HepG2 (cell line): ENCODE measurements around the gene STON1. TPM values are rescaled to one million over a fixed set of nuclear protein-coding genes. Genes with fewer than 3 reads are reported as not detected.
A peak's percentile ranks its signal among the peaks of the same experiment; 100 is the strongest.

Source experiments
- DDIT3 ChIP-seq: sonication (generic); formaldehyde crosslinking; IDR thresholded peaks from 2 replicates; pipeline ENCODE4 v1.4.0; 2020; ENCODE audit warnings: mild to moderate bottlenecking, missing genetic modification reagents
- DMAP1 ChIP-seq: IDR thresholded peaks from 2 replicates; pipeline ENCODE4 v1.6.1; 2016
- EHMT2 ChIP-seq: fragments of 200-600 bp; sonication (generic); IDR thresholded peaks from 2 replicates; pipeline ENCODE4 v1.7.0; 2017; ENCODE audit warnings: antibody characterized with exemption, low read depth, low read length, borderline replicate concordance
- ESRRA ChIP-seq: sonication (generic); formaldehyde crosslinking; IDR thresholded peaks from 2 replicates; pipeline ENCODE4 v1.5.1; 2020; ENCODE audit warnings: mild to moderate bottlenecking, low read depth, missing genetic modification reagents
- GABPA ChIP-seq, 2 experiments: IDR thresholded peaks; 2 replicates each; pipeline ENCODE4 v1.6.1; 2011 to 2016; ENCODE audit warnings: low read depth in 2 of 2, low read length in 1 of 2, missing biosample characterization in 1 of 2, missing genetic modification characterization in 1 of 2
- HIVEP1 ChIP-seq: sonication (generic); formaldehyde crosslinking; IDR thresholded peaks from 2 replicates; pipeline ENCODE4 v1.4.0; 2020; ENCODE audit warnings: mild to moderate bottlenecking, missing genetic modification reagents
- HMG20B ChIP-seq: conservative IDR thresholded peaks from 2 replicates; pipeline ENCODE4 v1.6.1; 2016; ENCODE audit warnings: missing genetic modification reagents, missing compliant biosample characterization
- KAT2B ChIP-seq: fragments of 150-350 bp; IDR thresholded peaks from 2 replicates; pipeline ENCODE4 v1.6.1; 2014; ENCODE audit warnings: low read depth, low read length, borderline replicate concordance
- KAT8 ChIP-seq: IDR thresholded peaks from 2 replicates; pipeline ENCODE4 v1.6.1; 2016; ENCODE audit warnings: missing genetic modification reagents, missing compliant biosample characterization
- MAFF ChIP-seq: IDR thresholded peaks from 2 replicates; pipeline ENCODE4 v1.6.1; 2011; ENCODE audit warnings: low read depth, low read length, improper control_type of control experiment
- NFYC ChIP-seq: IDR thresholded peaks from 2 replicates; pipeline ENCODE4 v1.6.1; 2016; ENCODE audit warnings: missing genetic modification reagents, missing compliant biosample characterization
- SMARCE1 ChIP-seq: fragments of 450-650 bp; IDR thresholded peaks from 2 replicates; pipeline ENCODE4 v1.6.1; 2017; ENCODE audit warnings: borderline replicate concordance
- SNAPC2 ChIP-seq: sonication (generic); formaldehyde crosslinking; IDR thresholded peaks from 2 replicates; pipeline ENCODE4 v1.8.1; 2022; ENCODE audit warnings: mild to moderate bottlenecking, missing genetic modification reagents
- SPEN ChIP-seq: sonication (generic); formaldehyde crosslinking; IDR thresholded peaks from 2 replicates; pipeline ENCODE4 v1.5.1; 2020; ENCODE audit warnings: low read depth, mild to moderate bottlenecking, missing genetic modification reagents
- ZBTB34 ChIP-seq: sonication (generic); formaldehyde crosslinking; IDR thresholded peaks from 2 replicates; pipeline ENCODE4 v1.8.0; 2022; ENCODE audit warnings: mild to moderate bottlenecking, missing genetic modification reagents
- ZNF12 ChIP-seq: sonication (generic); formaldehyde crosslinking; IDR thresholded peaks from 2 replicates; pipeline ENCODE4 v1.5.0; 2020; ENCODE audit warnings: missing genetic modification reagents
- ZNF160 ChIP-seq: sonication (generic); formaldehyde crosslinking; IDR thresholded peaks from 2 replicates; pipeline ENCODE4 v1.8.0; 2022; ENCODE audit warnings: mild to moderate bottlenecking, inconsistent platforms, missing genetic modification reagents
- ZNF17 ChIP-seq: sonication (generic); formaldehyde crosslinking; IDR thresholded peaks from 2 replicates; pipeline ENCODE4 v1.5.0; 2020; ENCODE audit warnings: mild to moderate bottlenecking, missing genetic modification reagents
- ZNF234 ChIP-seq: sonication (generic); formaldehyde crosslinking; conservative IDR thresholded peaks from 2 replicates; pipeline ENCODE4 v1.5.1; 2020; ENCODE audit warnings: mild to moderate bottlenecking, missing genetic modification reagents
- ZNF333 ChIP-seq: sonication (generic); formaldehyde crosslinking; IDR thresholded peaks from 2 replicates; pipeline ENCODE4 v1.4.0; 2020; ENCODE audit warnings: mild to moderate bottlenecking, missing genetic modification reagents, borderline replicate concordance
- ZNF337 ChIP-seq: sonication (generic); formaldehyde crosslinking; IDR thresholded peaks from 2 replicates; pipeline ENCODE4 v1.5.1; 2020; ENCODE audit warnings: missing genetic modification reagents, low read depth, mild to moderate bottlenecking, borderline replicate concordance
- ZNF382 ChIP-seq: sonication (generic); formaldehyde crosslinking; IDR thresholded peaks from 2 replicates; pipeline ENCODE4 v1.5.0; 2020; ENCODE audit warnings: missing genetic modification reagents, mild to moderate bottlenecking, borderline replicate concordance
- ZNF44 ChIP-seq: sonication (generic); formaldehyde crosslinking; IDR thresholded peaks from 2 replicates; pipeline ENCODE4 v1.5.1; 2020; ENCODE audit warnings: mild to moderate bottlenecking, missing genetic modification reagents
- ZNF7 ChIP-seq: IDR thresholded peaks from 2 replicates; pipeline ENCODE4 v1.6.1; 2016; ENCODE audit warnings: missing biosample characterization, missing genetic modification reagents
- ZNF713 ChIP-seq: sonication (generic); formaldehyde crosslinking; IDR thresholded peaks from 2 replicates; pipeline ENCODE4 v1.4.0; 2020; ENCODE audit warnings: mild to moderate bottlenecking, missing genetic modification reagents
- ZNF724P ChIP-seq: sonication (generic); formaldehyde crosslinking; IDR thresholded peaks from 2 replicates; pipeline ENCODE4 v1.8.0; 2022; ENCODE audit warnings: missing genetic modification reagents, borderline replicate concordance
- ZNF792 ChIP-seq: IDR thresholded peaks from 2 replicates; pipeline ENCODE4 v1.6.1; 2016
- polyA plus RNA-seq, 8 experiments: library from polyadenylated mRNA; depleted of rRNA in 3 of 8; stranded (reverse) in 7 of 8; unstranded in 1 of 8; fragments of >200 nt; fragmentation: Illumina TruSeq in 4 of 8; extraction: Trizol in 4 of 8; gene quantifications; 2 replicates each; pipeline versions ENCODE4 v1.2.1 to v1.2.3, GENCODE V29; 2011 to 2016; ENCODE audit warnings: low read depth in 4 of 8, missing spikeins in 1 of 8, mixed read lengths in 1 of 8; ENCODE audit not compliant: insufficient read depth in 1 of 8
- total RNA-seq, 5 experiments: library from RNA; depleted of rRNA; stranded (reverse); fragments of >200 nt; fragmentation: Illumina TruSeq; extraction: Trizol; gene quantifications; 2 replicates each; pipeline ENCODE4 v1.2.3, GENCODE V29; 2016; ENCODE audit warnings: low read depth in 1 of 5
- TF ChIP-seq, protein P1 (sequence below): sonication (generic); formaldehyde crosslinking; IDR thresholded peaks from 2 replicates; pipeline ENCODE4 v1.4.0; 2020; ENCODE audit warnings: missing genetic modification reagents
- TF ChIP-seq, protein P2 (sequence below): sonication (generic); formaldehyde crosslinking; IDR thresholded peaks from 2 replicates; pipeline ENCODE4 v1.4.0; 2020; ENCODE audit warnings: missing genetic modification reagents
- TF ChIP-seq, protein P3 (sequence below): sonication (generic); formaldehyde crosslinking; IDR thresholded peaks from 2 replicates; pipeline ENCODE4 v1.4.0; 2020; ENCODE audit warnings: missing genetic modification reagents

The STON1 gene
- total and polyA plus RNA-seq, 2 of the 13 experiments (the other 11 are each of a cell fraction or from before 2014, with no cell fraction given) = 0.09 to 0.28 TPM

GRCh38 chr2:48572816-48573215, 42.9 kb downstream of the STON1 start (continued):
- TF ChIP-seq ZNF7 (CRISPR knock-in tag) (no peak), ZNF160 (no peak), ZNF17 (CRISPR knock-in tag) (no peak), ZNF792 (no peak), NFYC (CRISPR knock-in tag) (no peak), SMARCE1 (no peak), MAFF (peak; percentile 72), KAT2B (no peak), ZNF713 (CRISPR knock-in tag) (no peak), ZBTB34 (CRISPR knock-in tag) (no peak), HIVEP1 (CRISPR knock-in tag) (no peak), SNAPC2 (CRISPR knock-in tag) (no peak), ESRRA (CRISPR knock-in tag) (no peak), ZNF333 (no peak), ZNF12 (CRISPR knock-in tag) (no peak), SPEN (CRISPR knock-in tag) (no peak), ZNF337 (CRISPR knock-in tag) (0 out of 2 replicates have a peak, but pooled peaks have one; percentile 26), HMG20B (CRISPR knock-in tag) (no peak), DMAP1 (CRISPR knock-in tag) (no peak), DDIT3 (no peak), ZNF234 (CRISPR knock-in tag) (no peak), ZNF724P (CRISPR knock-in tag) (no peak), EHMT2 (no peak), ZNF382 (CRISPR knock-in tag) (no peak), ZNF44 (CRISPR knock-in tag) (no peak), KAT8 (CRISPR knock-in tag) (peak; percentile 40; the same call in 1 of the 2 replicates), GABPA (IDR thresholded peaks at IDR 0.05; ENCODE audit: low read depth, low read length) (no peak), GABPA (CRISPR knock-in tag; IDR thresholded peaks at IDR 0.05; ENCODE audit: low read depth) (no peak)
- TF ChIP-seq, protein P1, sequence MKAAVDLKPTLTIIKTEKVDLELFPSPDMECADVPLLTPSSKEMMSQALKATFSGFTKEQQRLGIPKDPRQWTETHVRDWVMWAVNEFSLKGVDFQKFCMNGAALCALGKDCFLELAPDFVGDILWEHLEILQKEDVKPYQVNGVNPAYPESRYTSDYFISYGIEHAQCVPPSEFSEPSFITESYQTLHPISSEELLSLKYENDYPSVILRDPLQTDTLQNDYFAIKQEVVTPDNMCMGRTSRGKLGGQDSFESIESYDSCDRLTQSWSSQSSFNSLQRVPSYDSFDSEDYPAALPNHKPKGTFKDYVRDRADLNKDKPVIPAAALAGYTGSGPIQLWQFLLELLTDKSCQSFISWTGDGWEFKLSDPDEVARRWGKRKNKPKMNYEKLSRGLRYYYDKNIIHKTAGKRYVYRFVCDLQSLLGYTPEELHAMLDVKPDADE (CRISPR knock-in tag) = no peak
- TF ChIP-seq, protein P2, sequence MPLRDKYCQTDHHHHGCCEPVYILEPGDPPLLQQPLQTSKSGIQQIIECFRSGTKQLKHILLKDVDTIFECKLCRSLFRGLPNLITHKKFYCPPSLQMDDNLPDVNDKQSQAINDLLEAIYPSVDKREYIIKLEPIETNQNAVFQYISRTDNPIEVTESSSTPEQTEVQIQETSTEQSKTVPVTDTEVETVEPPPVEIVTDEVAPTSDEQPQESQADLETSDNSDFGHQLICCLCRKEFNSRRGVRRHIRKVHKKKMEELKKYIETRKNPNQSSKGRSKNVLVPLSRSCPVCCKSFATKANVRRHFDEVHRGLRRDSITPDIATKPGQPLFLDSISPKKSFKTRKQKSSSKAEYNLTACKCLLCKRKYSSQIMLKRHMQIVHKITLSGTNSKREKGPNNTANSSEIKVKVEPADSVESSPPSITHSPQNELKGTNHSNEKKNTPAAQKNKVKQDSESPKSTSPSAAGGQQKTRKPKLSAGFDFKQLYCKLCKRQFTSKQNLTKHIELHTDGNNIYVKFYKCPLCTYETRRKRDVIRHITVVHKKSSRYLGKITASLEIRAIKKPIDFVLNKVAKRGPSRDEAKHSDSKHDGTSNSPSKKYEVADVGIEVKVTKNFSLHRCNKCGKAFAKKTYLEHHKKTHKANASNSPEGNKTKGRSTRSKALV (CRISPR knock-in tag) = no peak
- TF ChIP-seq, protein P3, sequence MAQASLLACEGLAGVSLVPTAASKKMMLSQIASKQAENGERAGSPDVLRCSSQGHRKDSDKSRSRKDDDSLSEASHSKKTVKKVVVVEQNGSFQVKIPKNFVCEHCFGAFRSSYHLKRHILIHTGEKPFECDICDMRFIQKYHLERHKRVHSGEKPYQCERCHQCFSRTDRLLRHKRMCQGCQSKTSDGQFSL = no peak
